ENCODE measurements around the gene RCC1. TPM values are rescaled to one million over a fixed set of nuclear protein-coding genes. Genes with fewer than 3 reads are reported as not detected.
"Not testable (repeated sequence)": the region's sequence is repeated elsewhere in the genome, so short reads cannot be mapped to it uniquely, and the experiment has no call there.

RCC1 gene
- total RNA-seq, 4 donors from 2014 or later: 18.2 to 66.8 (median 25.8) TPM

- Histone ChIP-seq H3K36me3 (peaks cover 0 to 22% (median 0%) of the 10 kb centered on the region in 3 donors), H3K4me1 (peaks cover 0 to 7% (median 0%) of the 10 kb centered on the region in 4 donors), H3K9me3 (no peaks in the 10 kb centered on the region), H3K4me3 (no peak overlapping the region), H3K27me3 (no peaks in the 10 kb centered on the region), H3K27ac (no peak overlapping the region)
- no peak for DNase-seq
- TF ChIP-seq POLR2A (IDR thresholded peaks at IDR 0.05): no peak
- TF ChIP-seq, protein P1, sequence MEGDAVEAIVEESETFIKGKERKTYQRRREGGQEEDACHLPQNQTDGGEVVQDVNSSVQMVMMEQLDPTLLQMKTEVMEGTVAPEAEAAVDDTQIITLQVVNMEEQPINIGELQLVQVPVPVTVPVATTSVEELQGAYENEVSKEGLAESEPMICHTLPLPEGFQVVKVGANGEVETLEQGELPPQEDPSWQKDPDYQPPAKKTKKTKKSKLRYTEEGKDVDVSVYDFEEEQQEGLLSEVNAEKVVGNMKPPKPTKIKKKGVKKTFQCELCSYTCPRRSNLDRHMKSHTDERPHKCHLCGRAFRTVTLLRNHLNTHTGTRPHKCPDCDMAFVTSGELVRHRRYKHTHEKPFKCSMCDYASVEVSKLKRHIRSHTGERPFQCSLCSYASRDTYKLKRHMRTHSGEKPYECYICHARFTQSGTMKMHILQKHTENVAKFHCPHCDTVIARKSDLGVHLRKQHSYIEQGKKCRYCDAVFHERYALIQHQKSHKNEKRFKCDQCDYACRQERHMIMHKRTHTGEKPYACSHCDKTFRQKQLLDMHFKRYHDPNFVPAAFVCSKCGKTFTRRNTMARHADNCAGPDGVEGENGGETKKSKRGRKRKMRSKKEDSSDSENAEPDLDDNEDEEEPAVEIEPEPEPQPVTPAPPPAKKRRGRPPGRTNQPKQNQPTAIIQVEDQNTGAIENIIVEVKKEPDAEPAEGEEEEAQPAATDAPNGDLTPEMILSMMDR (IDR thresholded peaks at IDR 0.05): no peak
These were observed 32.4 kb downstream of the RCC1 start for GRCh38 chr1:28538286-28538685.

DNA sequence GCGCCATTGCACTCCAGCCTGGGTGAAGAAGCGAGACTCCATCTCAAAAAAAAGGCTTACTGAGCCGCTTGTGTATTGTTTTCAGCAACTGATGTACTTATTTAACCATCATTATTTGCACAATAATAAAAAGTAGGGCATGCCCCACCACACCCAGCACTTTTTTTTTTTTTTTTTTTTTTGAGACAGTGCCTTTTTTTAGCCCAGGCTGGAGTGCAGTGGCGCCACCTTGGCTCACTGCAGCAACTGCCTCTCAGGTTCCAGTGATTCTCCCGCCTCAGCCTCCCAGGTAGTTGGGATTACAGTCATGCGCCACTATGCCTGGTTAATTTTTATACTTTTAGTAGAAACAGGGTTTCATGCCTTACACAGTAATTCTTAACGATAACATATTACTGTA is 34.8 kb downstream of the RCC1 start:
- H3K27me3 ChIP-seq: no peaks in the 10 kb centered on the region
- peaks cover 0 to 16% (median 0%) of the 10 kb centered on the region in 3 donors for H3K36me3 ChIP-seq
- DNase-seq: no peak
- H3K9me3 ChIP-seq: no peaks in the 10 kb centered on the region
- peaks cover 0 to 7% (median 0%) of the 10 kb centered on the region in 4 donors for H3K4me1 ChIP-seq
- TF ChIP-seq POLR2A (IDR thresholded peaks at IDR 0.05): no peak
- TF ChIP-seq, protein P1 (IDR thresholded peaks at IDR 0.05): peak in 3 of 6 experiments; percentile 6 to 13 (median 8)
- no peak overlapping the region for H3K27ac ChIP-seq
- no peak overlapping the region for H3K4me3 ChIP-seq

GRCh38 chr1:28541414-28542015 is 35.7 kb downstream of the RCC1 start:
- H3K36me3 ChIP-seq, DNase-seq, H3K9me3 ChIP-seq, H3K27me3 ChIP-seq, H3K27ac ChIP-seq, H3K4me1 ChIP-seq, H3K4me3 ChIP-seq: not testable (repeated sequence)

DNA sequence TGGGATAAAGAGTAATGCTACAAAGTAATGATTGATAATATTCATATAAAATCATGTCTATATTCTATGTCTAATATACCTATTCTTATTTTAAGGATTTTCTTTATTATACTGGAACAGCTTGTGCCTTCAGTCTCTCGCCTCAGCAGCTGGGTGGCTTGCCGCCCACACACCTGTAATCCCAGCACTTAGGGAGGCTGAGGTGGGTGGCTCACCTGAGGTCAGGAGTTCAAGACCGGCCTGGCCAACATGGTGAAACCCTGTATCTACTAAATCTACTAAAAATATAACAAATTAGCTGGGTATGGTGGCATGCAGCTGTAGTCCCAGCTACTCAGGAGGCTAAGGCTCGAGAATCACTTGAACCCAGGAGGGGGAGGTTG is 39.4 kb downstream of the RCC1 start:
- TF ChIP-seq POLR2A (IDR thresholded peaks at IDR 0.05): no peak
- TF ChIP-seq, protein P1 (IDR thresholded peaks at IDR 0.05): no peak
- no peak for DNase-seq
- no peaks in the 10 kb centered on the region for H3K9me3 ChIP-seq
- no peaks in the 10 kb centered on the region for H3K36me3 ChIP-seq
- H3K4me1 ChIP-seq: no peaks in the 10 kb centered on the region
- H3K27ac ChIP-seq: no peak overlapping the region
- H3K4me3 ChIP-seq: no peak overlapping the region
- no peaks in the 10 kb centered on the region for H3K27me3 ChIP-seq

DNA sequence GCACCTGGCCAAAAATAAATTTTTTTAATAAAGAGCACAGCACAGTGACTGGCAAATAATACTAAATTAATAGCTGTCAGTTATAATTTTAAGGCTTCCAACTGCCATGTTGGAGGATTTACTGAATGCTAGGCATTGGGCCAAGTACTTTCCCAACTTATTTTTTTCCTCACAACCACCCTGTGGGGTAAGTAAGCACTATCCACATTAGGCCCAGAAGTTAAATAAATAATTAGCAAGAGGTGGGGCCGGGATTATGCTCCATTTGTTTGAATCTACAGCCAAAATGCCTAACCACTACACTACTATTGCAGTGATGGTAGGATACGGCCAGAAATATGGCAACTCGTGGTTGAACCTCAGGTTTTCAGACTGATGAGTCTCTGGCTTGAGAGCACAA is 42.5 kb downstream of the RCC1 start:
- H3K4me3 ChIP-seq: no peak overlapping the region
- TF ChIP-seq, protein P1 (IDR thresholded peaks at IDR 0.05): no peak
- TF ChIP-seq POLR2A (IDR thresholded peaks at IDR 0.05): no peak
- no peaks in the 10 kb centered on the region for H3K36me3 ChIP-seq
- no peaks in the 10 kb centered on the region for H3K9me3 ChIP-seq
- DNase-seq: no peak
- no peaks in the 10 kb centered on the region for H3K27me3 ChIP-seq
- no peak overlapping the region for H3K27ac ChIP-seq
- peaks cover 0 to 9% (median 0%) of the 10 kb centered on the region in 4 donors for H3K4me1 ChIP-seq

DNA sequence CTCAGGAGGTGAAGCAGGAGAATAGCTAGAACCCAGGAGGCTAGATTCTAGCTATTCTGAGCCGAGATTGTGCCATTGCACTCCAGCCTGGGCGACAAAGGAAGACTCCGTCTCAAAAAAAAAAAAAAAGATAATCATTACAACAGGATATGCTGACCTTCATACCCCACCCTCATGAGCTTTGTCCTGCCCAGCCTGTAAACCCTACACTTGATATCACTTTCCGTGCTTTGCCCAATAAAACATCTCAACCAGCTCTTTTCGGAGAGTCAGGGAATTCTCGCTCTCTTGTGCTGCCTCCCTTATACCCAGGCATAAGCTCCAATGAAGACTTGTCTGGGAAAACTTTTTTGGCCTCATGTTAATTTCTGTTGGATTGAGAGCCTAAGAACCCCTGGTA is 45.5 kb downstream of the RCC1 start:
- Histone ChIP-seq H3K36me3 (peaks cover 0 to 13% (median 0%) of the 10 kb centered on the region in 3 donors), H3K4me3 (no peak overlapping the region), H3K27me3 (no peaks in the 10 kb centered on the region), H3K4me1 (peaks cover 0 to 9% (median 2%) of the 10 kb centered on the region in 4 donors), H3K9me3 (no peaks in the 10 kb centered on the region), H3K27ac (no peak overlapping the region)
- TF ChIP-seq, protein P1 (IDR thresholded peaks at IDR 0.05): no peak
- TF ChIP-seq POLR2A (IDR thresholded peaks at IDR 0.05): no peak
- no peak for DNase-seq
